GM23338 (cell line): ENCODE measurements around the gene S100A7.

ENCODE experiments used
- CREB1 ChIP-seq: fragments of 250-450 bp; sonication (Bioruptor Pico); IDR thresholded peaks from 2 replicates; pipeline ENCODE4 v1.5.0; 2020; ENCODE audit warnings: low read depth, mild to moderate bottlenecking, moderate library complexity
- EZH2 ChIP-seq: fragments of 200-600 bp; sonication (generic); IDR thresholded peaks from one replicate; pipeline ENCODE4 v1.8.0; 2017; ENCODE audit warnings: antibody characterized with exemption, mild to moderate bottlenecking, low read depth; ENCODE audit not compliant: unreplicated experiment
- EZH2phosphoT487 ChIP-seq: fragments of 200-600 bp; sonication (generic); IDR thresholded peaks from one replicate; pipeline ENCODE4 v1.8.1; 2018; ENCODE audit warnings: antibody characterized with exemption; ENCODE audit not compliant: unreplicated experiment
- JUNB ChIP-seq: IDR thresholded peaks from one replicate; pipeline ENCODE4 v1.6.1; 2016; ENCODE audit warnings: antibody characterized with exemption; ENCODE audit not compliant: unreplicated experiment
- POLR2AphosphoS5 ChIP-seq: IDR thresholded peaks from 2 replicates; pipeline ENCODE4 v1.6.1; 2016; ENCODE audit warnings: antibody characterized with exemption, low read depth
- STAT1 ChIP-seq: IDR thresholded peaks from one replicate; pipeline ENCODE4 v1.6.1; 2016; ENCODE audit warnings: antibody characterized with exemption; ENCODE audit not compliant: unreplicated experiment
- ZNF331 ChIP-seq: fragments of 250-450 bp; sonication (Bioruptor Pico); IDR thresholded peaks from 2 replicates; pipeline ENCODE4 v1.5.0; 2020; ENCODE audit warnings: low read depth, mild to moderate bottlenecking, moderate library complexity
- TF ChIP-seq, protein P1 (sequence below), 2 experiments: fragments of 200-600 bp in 1 of 2; sonication (generic) in 1 of 2; conservative IDR thresholded peaks; 2 replicates each; pipeline versions ENCODE4 v1.5.1 to v1.6.1; 2016 to 2017; ENCODE audit warnings: antibody characterized with exemption in 2 of 2, low read depth in 2 of 2, mild to moderate bottlenecking in 2 of 2, moderate library complexity in 1 of 2
- TF ChIP-seq, protein P2 (sequence below): IDR thresholded peaks from one replicate; pipeline ENCODE4 v1.6.1; 2018; ENCODE audit warnings: antibody characterized with exemption; ENCODE audit not compliant: unreplicated experiment
- TF ChIP-seq, protein P3 (sequence below): IDR thresholded peaks from 2 replicates; pipeline ENCODE4 v1.6.1; 2016; ENCODE audit warnings: antibody characterized with exemption
- TF ChIP-seq, protein P4 (sequence below): fragments of 250-450 bp; sonication (Bioruptor Pico); IDR thresholded peaks from 2 replicates; pipeline ENCODE4 v1.5.0; 2020; ENCODE audit warnings: mild to moderate bottlenecking, moderate library complexity

DNA sequence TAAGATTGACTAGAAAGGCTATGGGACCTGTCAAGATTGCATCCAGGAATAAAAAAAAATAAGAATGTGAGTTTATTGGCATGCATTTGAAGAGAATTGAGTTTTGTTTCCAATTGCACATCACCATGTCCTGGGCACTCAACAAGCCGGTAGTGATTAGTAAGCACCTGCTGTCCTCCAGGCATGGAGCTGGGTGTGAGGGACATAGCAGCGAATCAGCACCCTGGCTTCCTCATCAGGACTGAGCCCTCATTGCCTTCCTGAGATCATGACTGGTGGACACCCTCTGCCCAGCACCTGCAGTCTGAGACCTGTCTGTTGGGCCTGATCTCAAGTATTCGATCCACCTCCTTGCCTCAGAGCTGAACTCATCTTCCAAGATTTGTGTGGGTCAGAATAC lies 48.6 kb upstream of the S100A7 start:
- TF ChIP-seq, protein P1, sequence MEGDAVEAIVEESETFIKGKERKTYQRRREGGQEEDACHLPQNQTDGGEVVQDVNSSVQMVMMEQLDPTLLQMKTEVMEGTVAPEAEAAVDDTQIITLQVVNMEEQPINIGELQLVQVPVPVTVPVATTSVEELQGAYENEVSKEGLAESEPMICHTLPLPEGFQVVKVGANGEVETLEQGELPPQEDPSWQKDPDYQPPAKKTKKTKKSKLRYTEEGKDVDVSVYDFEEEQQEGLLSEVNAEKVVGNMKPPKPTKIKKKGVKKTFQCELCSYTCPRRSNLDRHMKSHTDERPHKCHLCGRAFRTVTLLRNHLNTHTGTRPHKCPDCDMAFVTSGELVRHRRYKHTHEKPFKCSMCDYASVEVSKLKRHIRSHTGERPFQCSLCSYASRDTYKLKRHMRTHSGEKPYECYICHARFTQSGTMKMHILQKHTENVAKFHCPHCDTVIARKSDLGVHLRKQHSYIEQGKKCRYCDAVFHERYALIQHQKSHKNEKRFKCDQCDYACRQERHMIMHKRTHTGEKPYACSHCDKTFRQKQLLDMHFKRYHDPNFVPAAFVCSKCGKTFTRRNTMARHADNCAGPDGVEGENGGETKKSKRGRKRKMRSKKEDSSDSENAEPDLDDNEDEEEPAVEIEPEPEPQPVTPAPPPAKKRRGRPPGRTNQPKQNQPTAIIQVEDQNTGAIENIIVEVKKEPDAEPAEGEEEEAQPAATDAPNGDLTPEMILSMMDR (conservative IDR thresholded peaks at IDR 0.05; ENCODE audit: low read depth in 2 of 2), result no peak
- TF ChIP-seq EZH2, result no peak
- TF ChIP-seq STAT1, result no peak
- TF ChIP-seq EZH2phosphoT487, result no peak
- TF ChIP-seq POLR2AphosphoS5, result no peak
- no peak for TF ChIP-seq JUNB
- TF ChIP-seq, protein P2, sequence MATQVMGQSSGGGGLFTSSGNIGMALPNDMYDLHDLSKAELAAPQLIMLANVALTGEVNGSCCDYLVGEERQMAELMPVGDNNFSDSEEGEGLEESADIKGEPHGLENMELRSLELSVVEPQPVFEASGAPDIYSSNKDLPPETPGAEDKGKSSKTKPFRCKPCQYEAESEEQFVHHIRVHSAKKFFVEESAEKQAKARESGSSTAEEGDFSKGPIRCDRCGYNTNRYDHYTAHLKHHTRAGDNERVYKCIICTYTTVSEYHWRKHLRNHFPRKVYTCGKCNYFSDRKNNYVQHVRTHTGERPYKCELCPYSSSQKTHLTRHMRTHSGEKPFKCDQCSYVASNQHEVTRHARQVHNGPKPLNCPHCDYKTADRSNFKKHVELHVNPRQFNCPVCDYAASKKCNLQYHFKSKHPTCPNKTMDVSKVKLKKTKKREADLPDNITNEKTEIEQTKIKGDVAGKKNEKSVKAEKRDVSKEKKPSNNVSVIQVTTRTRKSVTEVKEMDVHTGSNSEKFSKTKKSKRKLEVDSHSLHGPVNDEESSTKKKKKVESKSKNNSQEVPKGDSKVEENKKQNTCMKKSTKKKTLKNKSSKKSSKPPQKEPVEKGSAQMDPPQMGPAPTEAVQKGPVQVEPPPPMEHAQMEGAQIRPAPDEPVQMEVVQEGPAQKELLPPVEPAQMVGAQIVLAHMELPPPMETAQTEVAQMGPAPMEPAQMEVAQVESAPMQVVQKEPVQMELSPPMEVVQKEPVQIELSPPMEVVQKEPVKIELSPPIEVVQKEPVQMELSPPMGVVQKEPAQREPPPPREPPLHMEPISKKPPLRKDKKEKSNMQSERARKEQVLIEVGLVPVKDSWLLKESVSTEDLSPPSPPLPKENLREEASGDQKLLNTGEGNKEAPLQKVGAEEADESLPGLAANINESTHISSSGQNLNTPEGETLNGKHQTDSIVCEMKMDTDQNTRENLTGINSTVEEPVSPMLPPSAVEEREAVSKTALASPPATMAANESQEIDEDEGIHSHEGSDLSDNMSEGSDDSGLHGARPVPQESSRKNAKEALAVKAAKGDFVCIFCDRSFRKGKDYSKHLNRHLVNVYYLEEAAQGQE, result no peak
- TF ChIP-seq, protein P3, sequence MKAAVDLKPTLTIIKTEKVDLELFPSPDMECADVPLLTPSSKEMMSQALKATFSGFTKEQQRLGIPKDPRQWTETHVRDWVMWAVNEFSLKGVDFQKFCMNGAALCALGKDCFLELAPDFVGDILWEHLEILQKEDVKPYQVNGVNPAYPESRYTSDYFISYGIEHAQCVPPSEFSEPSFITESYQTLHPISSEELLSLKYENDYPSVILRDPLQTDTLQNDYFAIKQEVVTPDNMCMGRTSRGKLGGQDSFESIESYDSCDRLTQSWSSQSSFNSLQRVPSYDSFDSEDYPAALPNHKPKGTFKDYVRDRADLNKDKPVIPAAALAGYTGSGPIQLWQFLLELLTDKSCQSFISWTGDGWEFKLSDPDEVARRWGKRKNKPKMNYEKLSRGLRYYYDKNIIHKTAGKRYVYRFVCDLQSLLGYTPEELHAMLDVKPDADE, result no peak
- TF ChIP-seq CREB1 (CRISPR knock-in tag), result no peak
- no peak for TF ChIP-seq ZNF331 (CRISPR knock-in tag)
- TF ChIP-seq, protein P4, sequence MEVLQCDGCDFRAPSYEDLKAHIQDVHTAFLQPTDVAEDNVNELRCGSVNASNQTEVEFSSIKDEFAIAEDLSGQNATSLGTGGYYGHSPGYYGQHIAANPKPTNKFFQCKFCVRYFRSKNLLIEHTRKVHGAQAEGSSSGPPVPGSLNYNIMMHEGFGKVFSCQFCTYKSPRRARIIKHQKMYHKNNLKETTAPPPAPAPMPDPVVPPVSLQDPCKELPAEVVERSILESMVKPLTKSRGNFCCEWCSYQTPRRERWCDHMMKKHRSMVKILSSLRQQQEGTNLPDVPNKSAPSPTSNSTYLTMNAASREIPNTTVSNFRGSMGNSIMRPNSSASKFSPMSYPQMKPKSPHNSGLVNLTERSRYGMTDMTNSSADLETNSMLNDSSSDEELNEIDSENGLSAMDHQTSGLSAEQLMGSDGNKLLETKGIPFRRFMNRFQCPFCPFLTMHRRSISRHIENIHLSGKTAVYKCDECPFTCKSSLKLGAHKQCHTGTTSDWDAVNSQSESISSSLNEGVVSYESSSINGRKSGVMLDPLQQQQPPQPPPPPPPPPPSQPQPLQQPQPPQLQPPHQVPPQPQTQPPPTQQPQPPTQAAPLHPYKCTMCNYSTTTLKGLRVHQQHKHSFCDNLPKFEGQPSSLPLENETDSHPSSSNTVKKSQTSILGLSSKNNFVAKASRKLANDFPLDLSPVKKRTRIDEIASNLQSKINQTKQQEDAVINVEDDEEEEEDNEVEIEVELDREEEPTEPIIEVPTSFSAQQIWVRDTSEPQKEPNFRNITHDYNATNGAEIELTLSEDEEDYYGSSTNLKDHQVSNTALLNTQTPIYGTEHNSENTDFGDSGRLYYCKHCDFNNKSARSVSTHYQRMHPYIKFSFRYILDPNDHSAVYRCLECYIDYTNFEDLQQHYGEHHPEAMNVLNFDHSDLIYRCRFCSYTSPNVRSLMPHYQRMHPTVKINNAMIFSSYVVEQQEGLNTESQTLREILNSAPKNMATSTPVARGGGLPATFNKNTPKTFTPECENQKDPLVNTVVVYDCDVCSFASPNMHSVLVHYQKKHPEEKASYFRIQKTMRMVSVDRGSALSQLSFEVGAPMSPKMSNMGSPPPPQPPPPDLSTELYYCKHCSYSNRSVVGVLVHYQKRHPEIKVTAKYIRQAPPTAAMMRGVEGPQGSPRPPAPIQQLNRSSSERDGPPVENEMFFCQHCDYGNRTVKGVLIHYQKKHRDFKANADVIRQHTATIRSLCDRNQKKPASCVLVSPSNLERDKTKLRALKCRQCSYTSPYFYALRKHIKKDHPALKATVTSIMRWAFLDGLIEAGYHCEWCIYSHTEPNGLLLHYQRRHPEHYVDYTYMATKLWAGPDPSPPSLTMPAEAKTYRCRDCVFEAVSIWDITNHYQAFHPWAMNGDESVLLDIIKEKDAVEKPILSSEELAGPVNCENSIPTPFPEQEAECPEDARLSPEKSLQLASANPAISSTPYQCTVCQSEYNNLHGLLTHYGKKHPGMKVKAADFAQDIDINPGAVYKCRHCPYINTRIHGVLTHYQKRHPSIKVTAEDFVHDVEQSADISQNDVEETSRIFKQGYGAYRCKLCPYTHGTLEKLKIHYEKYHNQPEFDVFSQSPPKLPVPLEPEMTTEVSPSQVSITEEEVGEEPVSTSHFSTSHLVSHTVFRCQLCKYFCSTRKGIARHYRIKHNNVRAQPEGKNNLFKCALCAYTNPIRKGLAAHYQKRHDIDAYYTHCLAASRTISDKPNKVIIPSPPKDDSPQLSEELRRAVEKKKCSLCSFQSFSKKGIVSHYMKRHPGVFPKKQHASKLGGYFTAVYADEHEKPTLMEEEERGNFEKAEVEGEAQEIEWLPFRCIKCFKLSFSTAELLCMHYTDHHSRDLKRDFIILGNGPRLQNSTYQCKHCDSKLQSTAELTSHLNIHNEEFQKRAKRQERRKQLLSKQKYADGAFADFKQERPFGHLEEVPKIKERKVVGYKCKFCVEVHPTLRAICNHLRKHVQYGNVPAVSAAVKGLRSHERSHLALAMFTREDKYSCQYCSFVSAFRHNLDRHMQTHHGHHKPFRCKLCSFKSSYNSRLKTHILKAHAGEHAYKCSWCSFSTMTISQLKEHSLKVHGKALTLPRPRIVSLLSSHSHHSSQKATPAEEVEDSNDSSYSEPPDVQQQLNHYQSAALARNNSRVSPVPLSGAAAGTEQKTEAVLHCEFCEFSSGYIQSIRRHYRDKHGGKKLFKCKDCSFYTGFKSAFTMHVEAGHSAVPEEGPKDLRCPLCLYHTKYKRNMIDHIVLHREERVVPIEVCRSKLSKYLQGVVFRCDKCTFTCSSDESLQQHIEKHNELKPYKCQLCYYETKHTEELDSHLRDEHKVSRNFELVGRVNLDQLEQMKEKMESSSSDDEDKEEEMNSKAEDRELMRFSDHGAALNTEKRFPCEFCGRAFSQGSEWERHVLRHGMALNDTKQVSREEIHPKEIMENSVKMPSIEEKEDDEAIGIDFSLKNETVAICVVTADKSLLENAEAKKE (CRISPR knock-in tag), result no peak
